Activated naive CD4-positive, alpha-beta T cell treated with anti-CD3 and anti-CD28 coated beads, Interleukin-2, amount 10 ng/mL, durations not matched to agents 7 days and 5 days (primary cell): Measurements from ENCODE around the gene PCDH9.

Experiments
- CTCF ChIA-PET: fragments of 350-600 bp; sonication (Branson Sonifier 250); formaldehyde crosslinking; loops from one replicate; lab custom pipeline; 2021; ENCODE audit warnings: antibody characterized with exemption; lab: Charles Lee
- DNase-seq: peaks from one replicate; pipeline ENCODE4 v3.0.0-alpha.2; 2020
- H3K27ac Mint-ChIP-seq: one replicate; pipeline ENCODE4 v1.8.0; 2021; ENCODE audit warnings: mild to moderate bottlenecking, moderate library complexity, mixed read lengths
- H3K27me3 Mint-ChIP-seq: one replicate; pipeline ENCODE4 v1.8.0; 2021; ENCODE audit warnings: mild to moderate bottlenecking, mixed read lengths
- H3K36me3 Mint-ChIP-seq: one replicate; pipeline ENCODE4 v1.8.0; 2021; ENCODE audit warnings: mixed read lengths
- H3K4me1 Mint-ChIP-seq: one replicate; pipeline ENCODE4 v1.8.0; 2021; ENCODE audit warnings: mixed read lengths
- H3K4me3 Mint-ChIP-seq: one replicate; pipeline ENCODE4 v1.8.0; 2021; ENCODE audit warnings: mild to moderate bottlenecking, moderate library complexity, mixed read lengths
- H3K9me3 Mint-ChIP-seq: one replicate; pipeline ENCODE4 v1.8.0; 2021; ENCODE audit warnings: mixed read lengths

Gene PCDH9

DNA sequence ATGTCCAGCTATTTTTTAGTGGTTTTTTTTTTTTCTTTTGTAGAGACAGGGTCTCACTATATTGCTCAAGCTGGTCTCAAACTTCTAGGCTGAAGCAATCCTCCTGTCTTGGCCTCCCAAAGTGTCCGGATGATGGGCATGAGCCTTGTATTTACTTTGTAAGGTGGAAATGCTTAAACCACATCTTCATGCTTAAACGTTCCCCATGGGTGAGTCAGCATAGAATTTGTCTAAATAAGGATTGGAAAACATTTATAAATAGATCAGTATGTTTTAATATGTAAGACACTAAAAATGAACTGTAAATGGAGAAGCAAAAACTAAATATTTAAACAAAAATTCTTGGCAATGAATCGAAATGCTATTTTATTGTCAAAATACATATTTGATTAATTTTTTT, 698.0 kb downstream of the PCDH9 start:
- Mint-ChIP-seq H3K36me3 (no peaks in the 10 kb centered on the region), H3K4me1 (no peaks in the 10 kb centered on the region), H3K4me3 (no peak overlapping the region), H3K9me3 (no peaks in the 10 kb centered on the region), H3K27me3 (no peaks in the 10 kb centered on the region), H3K27ac (no peak overlapping the region)
- CTCF ChIA-PET, result no interaction called here
- DNase-seq, result no peak

DNA sequence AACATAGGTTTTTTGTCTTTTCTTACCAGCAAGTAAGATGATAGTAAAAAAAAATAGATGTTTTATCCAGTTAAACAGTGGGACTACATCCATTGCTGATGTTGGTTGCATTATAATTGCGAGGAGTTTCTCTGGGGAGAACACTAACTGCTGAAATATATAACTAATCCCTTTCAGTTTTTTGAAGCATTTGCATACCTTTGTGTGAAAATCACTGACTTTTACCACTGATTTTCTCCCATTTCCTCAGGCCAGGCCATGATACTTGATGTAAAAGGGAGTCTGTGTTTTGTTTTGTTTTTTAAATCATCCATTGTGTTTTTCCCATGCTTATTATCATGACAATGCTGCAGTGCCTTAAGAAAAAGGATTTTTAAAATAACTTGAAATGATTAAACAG, 699.5 kb downstream of the PCDH9 start:
- Mint-ChIP-seq H3K27ac (no peak overlapping the region), H3K9me3 (no peaks in the 10 kb centered on the region), H3K36me3 (no peaks in the 10 kb centered on the region), H3K4me1 (no peaks in the 10 kb centered on the region), H3K4me3 (no peak overlapping the region), H3K27me3 (no peaks in the 10 kb centered on the region)
- CTCF ChIA-PET, result no interaction called here
- DNase-seq, result no peak

DNA sequence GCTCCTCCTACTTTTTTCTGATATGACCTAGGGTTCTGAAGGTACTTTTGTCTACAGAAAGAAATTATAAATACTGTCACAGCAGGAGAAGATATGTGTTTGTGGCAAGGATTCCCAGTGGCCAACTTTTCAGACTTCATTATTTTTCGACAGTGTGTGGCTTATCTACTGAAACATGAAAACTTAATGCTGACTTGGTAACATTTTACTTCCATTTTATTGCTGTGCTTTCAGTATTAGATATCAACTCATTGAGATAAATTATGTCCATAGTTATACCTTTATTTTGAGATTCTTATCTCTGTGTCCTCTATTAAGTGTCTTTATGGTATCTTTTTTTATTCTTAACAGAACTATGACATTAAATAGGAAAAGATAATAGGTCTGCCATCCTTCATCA, 700.0 kb downstream of the PCDH9 start:
- H3K27me3 Mint-ChIP-seq, result no peaks in the 10 kb centered on the region
- H3K4me1 Mint-ChIP-seq, result no peaks in the 10 kb centered on the region
- no peak overlapping the region for H3K4me3 Mint-ChIP-seq
- H3K9me3 Mint-ChIP-seq, result no peaks in the 10 kb centered on the region
- no peak overlapping the region for H3K27ac Mint-ChIP-seq
- CTCF ChIA-PET, result no interaction called here
- no peaks in the 10 kb centered on the region for H3K36me3 Mint-ChIP-seq
- DNase-seq, result no peak

DNA sequence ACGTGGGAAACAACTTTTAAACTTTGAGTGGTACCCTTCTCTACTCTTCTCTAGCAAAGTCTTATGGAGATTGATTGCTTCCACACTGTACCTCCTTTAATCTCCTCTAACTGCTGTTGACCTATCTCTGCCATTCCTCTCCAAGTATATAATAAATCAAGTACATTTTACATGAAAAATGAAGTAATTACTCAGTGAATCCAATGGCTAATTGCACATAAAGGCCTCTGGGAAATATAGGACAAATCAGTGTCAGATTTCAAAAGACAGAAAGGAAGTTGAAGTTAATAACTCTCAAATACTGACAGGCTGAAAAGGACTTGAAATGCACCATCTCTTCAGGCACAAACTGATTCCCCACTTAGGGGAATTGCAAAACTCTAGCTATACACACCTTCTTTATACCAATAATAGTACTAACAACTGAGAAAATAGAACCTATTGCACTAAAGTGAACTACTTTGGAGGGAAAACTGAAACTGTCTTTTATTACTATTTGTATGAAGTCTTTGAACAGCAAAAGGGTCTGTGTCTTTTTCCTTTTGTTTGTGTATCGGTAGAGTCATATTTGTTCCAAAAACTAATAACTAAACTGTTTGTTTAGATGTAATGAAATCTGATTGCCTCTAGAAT, 701.1 kb downstream of the PCDH9 start:
- Mint-ChIP-seq H3K27ac (no peak overlapping the region), H3K4me1 (no peaks in the 10 kb centered on the region), H3K36me3 (no peaks in the 10 kb centered on the region), H3K4me3 (no peak overlapping the region), H3K27me3 (no peaks in the 10 kb centered on the region), H3K9me3 (no peaks in the 10 kb centered on the region)
- no peak for DNase-seq
- CTCF ChIA-PET, result interaction anchor here (0.7 kb wide), 1 partner anchor 926 kb away, joined by 3 read pairs; no protein-coding TSS in a partner anchor

DNA sequence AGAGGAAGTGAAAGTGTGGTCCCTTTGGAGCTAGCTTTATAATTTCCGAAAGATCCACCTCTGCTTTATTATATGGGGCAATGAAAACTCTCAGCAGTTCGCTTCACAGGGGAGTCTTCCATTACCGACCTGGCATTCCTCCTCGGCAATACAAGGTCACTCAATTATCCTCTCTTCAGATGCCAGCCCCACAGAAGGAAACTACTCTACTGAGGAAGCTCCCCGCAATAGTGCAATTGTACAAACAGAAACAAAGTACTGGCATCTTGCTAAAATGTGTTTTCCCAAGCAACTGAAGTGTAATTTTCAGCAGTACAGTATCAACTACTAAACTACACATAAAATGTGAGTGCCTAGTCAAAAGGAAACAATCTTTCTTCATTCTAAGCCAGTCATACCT, 702.0 kb downstream of the PCDH9 start:
- Mint-ChIP-seq H3K4me1 (no peaks in the 10 kb centered on the region), H3K27me3 (no peaks in the 10 kb centered on the region), H3K27ac (no peak overlapping the region), H3K9me3 (no peaks in the 10 kb centered on the region), H3K36me3 (no peaks in the 10 kb centered on the region), H3K4me3 (no peak overlapping the region)
- no peak for DNase-seq
- CTCF ChIA-PET, result no interaction called here

DNA sequence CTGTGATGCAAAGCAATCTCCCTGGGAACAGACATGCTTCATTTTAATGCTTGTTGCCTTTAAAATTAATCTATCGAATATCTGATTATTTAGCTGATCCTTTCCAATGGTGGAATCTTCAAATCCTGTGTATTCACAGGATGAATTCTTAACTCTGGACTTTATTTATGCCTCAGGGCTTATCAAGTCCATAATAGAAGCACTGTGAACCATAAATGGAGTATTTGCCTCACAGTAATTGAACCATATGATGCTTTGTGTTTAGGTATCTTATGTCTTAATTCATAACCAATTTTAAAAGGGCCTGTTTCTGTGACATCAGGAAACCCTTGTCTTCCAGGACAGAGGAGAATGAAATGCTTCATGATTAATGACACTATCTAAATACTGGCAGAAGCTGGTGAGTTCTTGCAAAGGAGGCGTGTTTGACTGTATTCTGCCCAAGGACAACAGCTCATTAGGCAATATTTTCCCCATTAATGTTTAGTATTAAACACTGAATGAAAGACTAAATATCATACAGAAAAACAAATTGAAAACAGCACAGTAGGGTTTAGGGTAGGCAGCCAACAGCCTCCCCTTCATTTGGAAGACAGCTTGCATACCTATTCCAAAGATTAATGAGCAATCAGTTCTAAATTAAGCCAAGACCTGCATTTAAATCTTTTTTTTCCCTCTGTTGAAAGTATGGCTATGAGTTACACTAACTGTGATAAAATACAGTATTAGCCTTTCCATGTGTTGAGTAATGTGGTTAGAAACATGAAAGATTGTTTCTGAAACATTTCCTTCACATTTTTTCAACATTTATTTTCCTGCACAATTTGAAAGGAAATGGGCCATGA, 709.4 kb downstream of the PCDH9 start:
- H3K4me3 Mint-ChIP-seq, result no peak overlapping the region
- H3K27ac Mint-ChIP-seq, result no peak overlapping the region
- no peak for DNase-seq
- no peaks in the 10 kb centered on the region for H3K36me3 Mint-ChIP-seq
- CTCF ChIA-PET, result no interaction called here
- no peaks in the 10 kb centered on the region for H3K9me3 Mint-ChIP-seq
- H3K4me1 Mint-ChIP-seq, result no peaks in the 10 kb centered on the region
- no peaks in the 10 kb centered on the region for H3K27me3 Mint-ChIP-seq

DNA sequence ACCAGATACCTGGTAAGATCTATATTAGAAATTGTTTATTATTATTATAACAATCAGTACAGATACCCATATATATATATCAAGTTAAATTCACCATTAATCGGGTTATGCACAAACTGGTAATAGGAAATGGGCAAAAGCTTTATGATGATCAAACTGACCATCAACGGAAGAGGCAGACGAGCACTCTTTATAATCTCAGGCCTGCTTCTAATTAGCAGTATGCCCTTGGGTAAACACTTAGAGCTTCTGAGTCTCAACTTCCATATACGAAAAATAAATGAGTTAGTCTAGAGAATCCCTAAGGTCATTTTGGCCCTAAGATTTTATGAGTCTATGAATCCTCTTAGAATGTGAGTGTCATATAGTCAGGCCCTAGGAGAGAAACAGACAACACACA, 710.9 kb downstream of the PCDH9 start:
- Mint-ChIP-seq H3K4me1 (no peaks in the 10 kb centered on the region), H3K36me3 (no peaks in the 10 kb centered on the region)
- DNase-seq, result no peak

DNA sequence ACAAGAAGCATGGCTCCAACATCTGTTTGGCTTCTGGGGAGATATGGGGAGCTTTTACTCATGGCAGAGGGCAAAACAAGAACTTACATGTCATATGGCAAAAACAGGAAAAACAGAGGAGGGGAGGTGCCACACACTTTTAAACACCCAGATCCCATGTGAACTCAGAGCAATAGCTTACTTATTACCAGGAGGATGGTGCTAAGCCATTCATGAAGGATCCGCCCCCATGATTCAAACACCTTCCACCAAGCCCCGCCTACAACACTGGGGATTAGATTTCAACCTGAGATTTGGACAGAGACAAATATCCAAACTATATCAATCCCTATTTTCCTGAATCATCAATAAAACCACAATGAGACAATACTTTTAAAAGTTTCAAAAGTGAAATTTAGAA, 712.1 kb downstream of the PCDH9 start:
- Mint-ChIP-seq H3K36me3 (no peaks in the 10 kb centered on the region), H3K4me1 (no peaks in the 10 kb centered on the region), H3K27me3 (no peaks in the 10 kb centered on the region), H3K27ac (no peak overlapping the region), H3K9me3 (no peaks in the 10 kb centered on the region), H3K4me3 (no peak overlapping the region)
- CTCF ChIA-PET, result interaction anchor here (0.6 kb wide), 1 partner anchor 657 kb away, joined by 3 read pairs; no protein-coding TSS in a partner anchor
- DNase-seq, result no peak

More for the DNA sequence above, 710.9 kb downstream of the PCDH9 start:
- CTCF ChIA-PET, result no interaction called here
- Mint-ChIP-seq H3K9me3 (no peaks in the 10 kb centered on the region), H3K4me3 (no peak overlapping the region), H3K27ac (no peak overlapping the region), H3K27me3 (no peaks in the 10 kb centered on the region)

DNA sequence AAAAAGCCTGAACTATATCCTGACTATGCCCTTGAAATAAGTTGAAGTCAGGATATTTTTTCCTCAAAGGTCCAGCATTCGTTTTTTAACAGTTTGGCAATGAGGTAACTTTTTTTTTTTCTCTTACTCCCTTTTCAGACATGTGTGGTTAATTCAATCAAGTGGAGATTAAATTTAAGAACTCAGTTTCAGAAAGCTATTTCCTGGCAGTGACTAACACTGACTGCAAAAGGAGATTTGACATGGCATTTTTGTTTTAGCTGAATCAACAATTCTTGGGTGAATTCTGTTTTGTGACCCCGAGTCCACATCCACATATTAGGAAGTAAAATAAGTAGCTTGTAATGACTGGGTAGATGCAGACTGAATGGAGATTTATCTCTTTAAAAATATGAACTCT, 716.4 kb downstream of the PCDH9 start:
- no peaks in the 10 kb centered on the region for H3K27me3 Mint-ChIP-seq
- no peak overlapping the region for H3K27ac Mint-ChIP-seq
- no peak overlapping the region for H3K4me3 Mint-ChIP-seq
- H3K4me1 Mint-ChIP-seq, result no peaks in the 10 kb centered on the region
- no peak for DNase-seq
- no peaks in the 10 kb centered on the region for H3K36me3 Mint-ChIP-seq
- CTCF ChIA-PET, result no interaction called here
- H3K9me3 Mint-ChIP-seq, result peaks cover 2% of the 10 kb centered on the region

DNA sequence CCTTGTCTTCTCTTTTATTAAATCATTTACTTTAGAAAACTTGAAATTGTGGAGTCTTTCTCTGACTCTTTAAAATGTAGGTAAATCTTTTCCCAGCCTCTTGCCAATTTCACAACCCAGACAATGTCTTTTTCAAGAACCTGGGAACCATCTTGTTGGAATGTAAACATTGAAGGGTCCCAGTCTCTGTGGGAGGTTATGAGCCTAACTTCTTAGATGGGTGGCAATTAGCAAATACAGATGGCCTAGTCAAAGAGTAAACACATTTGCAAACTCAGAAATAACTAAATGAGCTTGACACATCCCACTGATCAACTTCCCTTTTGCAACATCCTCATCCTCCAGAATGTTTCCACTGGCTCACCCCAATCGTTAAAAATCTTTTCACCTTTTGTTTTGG, 721.0 kb downstream of the PCDH9 start:
- H3K27me3 Mint-ChIP-seq, result no peaks in the 10 kb centered on the region
- no peak overlapping the region for H3K4me3 Mint-ChIP-seq
- no peak for DNase-seq
- CTCF ChIA-PET, result no interaction called here
- H3K9me3 Mint-ChIP-seq, result peaks cover 2% of the 10 kb centered on the region
- no peaks in the 10 kb centered on the region for H3K36me3 Mint-ChIP-seq
- H3K4me1 Mint-ChIP-seq, result no peaks in the 10 kb centered on the region
- no peak overlapping the region for H3K27ac Mint-ChIP-seq

DNA sequence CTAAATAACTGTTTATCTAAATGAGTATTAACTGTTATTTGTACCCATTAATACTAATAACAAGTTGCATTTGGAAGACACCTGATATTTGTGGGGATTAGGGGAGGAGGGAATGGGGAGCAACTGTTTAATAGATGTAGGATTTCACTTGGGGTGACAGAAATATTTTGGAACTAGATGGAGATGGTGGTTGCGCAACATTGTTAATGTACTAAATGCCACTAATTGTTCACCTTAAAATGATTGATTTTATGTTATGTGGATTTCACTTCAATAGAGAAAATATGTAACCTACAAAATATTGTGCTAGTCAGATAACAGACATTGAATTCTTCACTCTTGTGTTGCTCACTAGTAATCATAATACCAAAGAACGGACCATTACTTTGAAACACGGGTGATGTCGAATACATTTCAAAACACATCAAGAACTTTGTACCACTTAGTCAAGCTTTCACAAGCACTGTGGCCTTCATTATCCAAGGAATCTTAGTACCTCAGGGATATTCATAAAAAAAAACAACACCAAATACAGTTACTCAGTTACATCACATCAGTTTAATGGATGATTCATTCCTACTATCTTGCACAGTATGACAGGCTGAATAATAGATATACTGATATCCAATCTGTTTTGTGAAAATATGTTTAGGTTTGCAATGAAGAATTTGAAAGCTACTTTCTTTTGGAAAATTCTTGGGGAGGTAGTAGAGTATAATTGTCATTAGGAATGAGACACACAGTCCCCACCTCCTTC, 721.8 kb downstream of the PCDH9 start:
- Mint-ChIP-seq H3K4me1 (no peaks in the 10 kb centered on the region), H3K9me3 (peaks cover 2% of the 10 kb centered on the region), H3K36me3 (no peaks in the 10 kb centered on the region), H3K4me3 (no peak overlapping the region), H3K27ac (no peak overlapping the region), H3K27me3 (no peaks in the 10 kb centered on the region)
- CTCF ChIA-PET, result no interaction called here
- DNase-seq, result no peak

DNA sequence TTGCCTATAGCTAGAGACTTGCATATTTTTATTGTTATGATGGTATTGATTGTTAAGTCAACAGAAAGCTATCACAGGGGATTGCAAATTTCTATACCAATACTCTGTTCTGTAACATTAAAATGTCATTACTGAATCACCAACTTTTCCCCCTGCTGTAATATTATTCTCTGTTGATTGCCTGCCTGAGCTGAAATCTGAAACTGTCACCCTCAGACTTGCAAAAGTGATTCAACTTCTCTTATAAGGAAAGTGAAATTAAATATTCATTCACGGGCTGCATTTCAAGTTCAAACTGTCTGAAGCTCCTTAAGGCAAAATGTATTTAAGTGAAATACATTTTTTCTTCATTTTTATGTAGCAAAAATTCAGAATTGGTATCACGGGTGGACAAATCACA, 723.2 kb downstream of the PCDH9 start:
- no peak overlapping the region for H3K4me3 Mint-ChIP-seq
- H3K27ac Mint-ChIP-seq, result no peak overlapping the region
- CTCF ChIA-PET, result no interaction called here
- no peaks in the 10 kb centered on the region for H3K27me3 Mint-ChIP-seq
- H3K4me1 Mint-ChIP-seq, result no peaks in the 10 kb centered on the region
- no peaks in the 10 kb centered on the region for H3K36me3 Mint-ChIP-seq
- DNase-seq, result no peak
- peaks cover 2% of the 10 kb centered on the region for H3K9me3 Mint-ChIP-seq

DNA sequence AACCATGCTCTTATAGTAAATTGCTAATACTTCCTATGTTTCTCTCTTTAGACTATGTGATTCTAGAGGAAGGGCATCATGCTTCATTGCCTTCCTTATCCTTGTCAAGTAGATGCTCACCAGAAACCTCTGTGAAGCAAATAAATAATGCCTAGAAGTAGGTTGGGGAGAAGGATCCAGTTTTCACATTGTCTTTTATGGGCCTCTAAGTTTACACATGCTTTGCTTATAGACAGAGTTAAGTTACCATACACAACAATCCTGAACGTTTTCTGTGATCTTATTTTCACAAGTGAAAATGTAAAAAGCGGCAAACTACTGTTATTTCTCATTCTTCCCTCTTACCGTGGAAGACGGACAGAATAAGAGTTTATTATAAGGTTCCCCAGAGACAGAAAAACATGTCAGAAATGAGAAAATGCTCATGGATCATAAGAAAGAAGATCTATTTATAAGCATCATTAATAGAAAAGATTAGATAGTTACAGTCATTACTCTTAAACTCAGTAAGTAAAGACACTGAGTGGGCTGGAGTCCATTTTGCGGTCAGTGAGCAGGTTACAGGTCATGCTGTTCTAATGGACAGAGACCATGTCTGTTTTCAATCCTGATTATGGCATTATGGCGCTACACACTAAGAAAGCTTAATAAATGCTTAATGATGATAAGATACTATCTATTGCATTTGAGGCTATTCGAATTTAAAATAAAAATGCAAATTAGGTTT, 723.9 kb downstream of the PCDH9 start:
- Mint-ChIP-seq H3K4me3 (no peak overlapping the region), H3K27me3 (no peaks in the 10 kb centered on the region), H3K9me3 (peaks cover 2% of the 10 kb centered on the region), H3K4me1 (no peaks in the 10 kb centered on the region), H3K27ac (no peak overlapping the region), H3K36me3 (no peaks in the 10 kb centered on the region)
- DNase-seq, result no peak
- CTCF ChIA-PET, result no interaction called here

DNA sequence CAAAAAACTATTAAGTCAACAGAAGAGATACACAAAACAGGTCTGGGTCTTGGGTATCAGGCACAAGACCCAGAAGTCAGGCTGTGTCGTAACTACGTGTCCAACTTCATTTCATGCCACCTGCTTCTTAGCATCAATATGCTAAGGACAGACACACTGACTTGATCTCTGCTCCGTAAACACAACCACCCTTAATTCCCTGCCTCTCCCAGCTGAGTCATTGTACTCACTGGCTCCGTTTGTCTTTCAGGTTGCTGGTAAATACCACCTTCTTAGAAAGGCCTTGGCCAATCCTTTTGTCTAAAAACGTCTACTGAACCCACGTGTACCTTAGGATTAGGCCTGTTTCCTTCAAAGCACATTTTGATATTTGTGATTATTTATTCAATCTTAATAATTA, 726.2 kb downstream of the PCDH9 start:
- CTCF ChIA-PET, result no interaction called here
- Mint-ChIP-seq H3K36me3 (no peaks in the 10 kb centered on the region), H3K4me1 (no peaks in the 10 kb centered on the region), H3K27ac (no peak overlapping the region), H3K27me3 (no peaks in the 10 kb centered on the region), H3K9me3 (no peaks in the 10 kb centered on the region), H3K4me3 (no peak overlapping the region)
- DNase-seq, result no peak
